ENCODE measurements around the gene SLC6A13.

Gene SLC6A13

DNA sequence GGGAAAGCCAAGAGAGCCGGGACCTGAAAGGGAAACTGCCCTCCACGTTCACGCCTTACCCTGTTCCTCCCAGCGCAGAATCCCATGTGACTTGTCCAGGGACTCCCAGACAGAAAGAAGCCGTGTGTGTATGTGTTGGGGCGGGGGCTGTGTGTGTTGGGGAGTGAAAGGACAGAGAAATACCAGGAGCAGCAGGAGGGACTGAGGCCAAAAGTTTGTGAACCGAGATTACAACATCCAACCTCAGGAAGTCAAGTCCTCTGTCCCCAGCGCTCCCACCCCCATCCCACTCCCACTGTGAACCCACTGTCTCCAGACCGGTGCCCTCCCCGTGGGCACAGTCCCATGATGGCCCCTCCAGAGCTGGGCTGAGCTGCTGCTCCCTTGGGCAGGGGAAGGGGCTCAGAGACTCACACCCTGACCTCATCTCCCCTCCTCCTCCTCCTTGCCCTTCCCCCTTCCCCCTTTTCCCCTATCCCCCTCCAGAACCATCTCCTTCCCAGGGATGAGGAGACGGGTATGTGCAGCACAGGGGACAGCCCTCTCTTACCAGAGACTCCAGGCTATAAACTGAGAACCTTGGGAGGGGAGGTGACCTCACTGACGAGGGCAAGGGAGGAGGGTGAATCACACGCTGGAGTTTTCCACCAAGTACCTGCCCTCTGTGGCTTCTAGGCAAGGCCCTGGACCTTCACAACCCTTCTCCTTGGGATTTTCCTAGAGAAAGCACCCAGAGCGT lies 48.5 kb downstream of the SLC6A13 start, which contains the start of gene SLC6A12:
TSS of gene SLC6A12 (minus strand) at position 155 of the 739 bp plus-strand sequence. CDS start 4,171 bp downstream, outside the sequence.
- no peak for DNase-seq (ENCODE audit: low read depth, low spot score)

DNA sequence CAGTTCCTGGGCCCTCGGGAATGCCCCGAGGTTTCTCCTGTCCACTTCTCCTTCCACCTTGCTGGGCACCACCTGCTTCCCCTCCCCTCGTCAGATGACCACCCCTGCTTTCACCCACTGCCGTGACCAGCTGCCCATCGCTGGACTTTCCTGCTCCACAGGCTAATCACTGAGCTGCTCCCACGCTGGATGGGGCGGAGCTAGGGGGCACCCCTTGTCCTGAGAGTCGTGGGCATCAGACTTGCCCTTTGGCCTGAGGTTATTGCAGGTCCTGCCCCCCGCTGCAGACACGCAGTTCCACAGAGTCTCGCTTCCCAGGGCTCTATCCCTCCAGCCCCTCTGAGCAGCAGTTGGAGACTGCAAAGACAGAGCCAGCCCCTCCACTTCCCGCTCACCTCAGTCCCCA lies 49.1 kb downstream of the SLC6A13 start:
- DNase-seq (ENCODE audit: low read depth, low spot score): no peak

DNA sequence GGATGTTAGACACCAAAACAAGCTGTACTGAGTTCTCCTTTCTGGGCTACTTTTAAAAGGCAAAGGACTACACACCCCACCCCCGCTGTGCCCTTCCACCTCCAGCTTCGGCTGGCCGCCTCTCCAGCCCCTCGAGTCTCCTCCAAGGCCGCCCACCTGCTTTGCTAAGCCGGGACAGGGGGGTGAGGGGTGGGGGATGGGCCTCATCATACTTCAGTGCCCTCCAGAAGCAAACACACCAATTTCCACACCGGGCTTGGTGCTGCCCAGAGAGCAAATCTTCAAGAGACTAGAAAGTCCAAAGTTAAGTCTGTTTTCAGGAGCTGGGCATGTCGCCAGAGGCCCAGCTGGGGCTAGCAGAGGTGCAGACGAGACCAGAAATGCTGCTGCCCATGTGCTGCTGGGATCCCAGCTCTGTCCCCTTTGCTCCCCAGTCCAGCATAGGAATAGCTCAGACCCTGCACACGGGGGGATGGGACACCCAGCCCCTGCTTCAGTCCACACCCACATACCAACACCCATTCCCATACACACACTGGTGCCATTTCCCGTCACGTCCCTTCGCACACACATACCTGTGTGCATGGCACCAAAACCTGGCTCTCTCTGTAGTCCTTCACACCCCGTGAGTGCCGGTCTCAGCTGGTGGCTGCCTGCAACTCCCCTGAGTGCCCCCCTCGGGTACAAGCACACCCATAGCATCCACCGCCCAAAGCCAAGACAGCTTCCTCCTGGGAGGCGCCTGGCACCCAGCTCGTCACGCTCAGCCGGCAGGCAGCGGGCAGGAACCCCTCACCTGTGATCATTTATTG lies 49.7 kb downstream of the SLC6A13 start:
- DNase-seq (ENCODE audit: low read depth, low spot score): no peak

DNA sequence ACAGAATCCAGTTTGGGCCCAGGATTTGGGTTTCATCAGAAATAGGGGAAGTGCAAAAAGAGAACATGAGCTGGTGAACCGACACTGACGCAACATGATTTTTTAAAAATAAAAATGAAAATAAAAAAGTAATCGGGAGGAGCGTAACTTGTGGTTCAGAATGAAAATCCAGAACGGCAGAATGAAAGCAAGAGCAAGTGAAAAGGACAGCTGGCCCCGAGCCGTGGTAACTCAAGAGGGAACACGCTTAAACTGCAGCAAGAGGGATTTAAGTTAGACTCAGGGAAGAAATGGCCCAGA lies 50.3 kb downstream of the SLC6A13 start:
- DNase-seq (ENCODE audit: low read depth, low spot score): no peak

DNA sequence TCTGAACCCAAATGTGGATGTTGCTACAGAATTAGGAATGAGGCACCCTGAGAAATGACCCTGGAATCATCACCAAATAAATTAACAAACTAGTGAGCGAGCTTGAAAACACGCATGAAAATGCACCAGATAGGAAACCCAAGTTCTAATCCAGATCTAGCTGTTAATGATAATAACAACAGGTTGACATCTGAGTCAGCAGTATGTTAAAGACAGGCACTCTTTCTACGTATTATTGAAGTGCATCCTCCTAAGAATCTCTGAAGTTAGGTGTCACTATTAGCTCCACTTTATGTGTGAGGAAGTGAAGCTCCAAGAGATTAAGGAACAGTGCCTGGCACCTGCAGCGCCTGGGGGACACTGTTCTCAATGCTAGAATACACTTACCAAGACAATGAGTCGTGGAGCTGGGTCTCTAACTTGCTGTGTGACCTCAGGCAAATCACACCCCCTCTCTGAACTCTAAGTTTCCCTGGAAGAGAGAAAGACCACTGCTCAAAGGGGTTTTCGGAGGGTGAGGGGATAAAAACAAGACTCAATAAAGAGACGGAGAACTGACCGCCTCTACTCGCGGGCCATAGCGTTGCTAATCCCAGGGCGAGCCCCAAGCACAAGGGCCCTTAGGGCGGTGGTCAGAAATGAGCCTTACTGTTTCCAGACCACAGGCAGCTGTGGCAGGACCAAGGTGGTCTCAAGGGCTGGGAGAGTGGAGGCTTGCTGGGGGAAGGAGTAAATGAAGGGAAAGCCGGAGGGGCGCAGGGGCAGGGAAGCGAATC lies 50.8 kb downstream of the SLC6A13 start:
- no peak for DNase-seq (ENCODE audit: low read depth, low spot score)

DNA sequence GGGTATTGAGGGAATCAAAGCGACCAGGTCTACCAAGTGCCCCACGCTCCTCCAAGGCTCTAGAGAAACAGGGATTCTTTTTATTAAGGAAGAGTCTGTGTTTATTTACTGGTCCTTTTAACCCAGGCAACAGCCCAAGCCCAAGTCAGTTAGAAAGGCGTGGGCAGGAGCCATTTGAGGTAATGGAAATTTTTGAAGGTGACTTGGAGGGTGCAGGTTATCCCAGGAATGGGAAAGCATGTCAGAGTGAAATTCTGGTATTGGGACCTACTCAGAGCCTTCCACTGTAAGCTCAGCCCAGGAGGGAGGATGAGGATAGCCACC lies 51.5 kb downstream of the SLC6A13 start:
- DNase-seq (ENCODE audit: low read depth, low spot score): no peak

DNA sequence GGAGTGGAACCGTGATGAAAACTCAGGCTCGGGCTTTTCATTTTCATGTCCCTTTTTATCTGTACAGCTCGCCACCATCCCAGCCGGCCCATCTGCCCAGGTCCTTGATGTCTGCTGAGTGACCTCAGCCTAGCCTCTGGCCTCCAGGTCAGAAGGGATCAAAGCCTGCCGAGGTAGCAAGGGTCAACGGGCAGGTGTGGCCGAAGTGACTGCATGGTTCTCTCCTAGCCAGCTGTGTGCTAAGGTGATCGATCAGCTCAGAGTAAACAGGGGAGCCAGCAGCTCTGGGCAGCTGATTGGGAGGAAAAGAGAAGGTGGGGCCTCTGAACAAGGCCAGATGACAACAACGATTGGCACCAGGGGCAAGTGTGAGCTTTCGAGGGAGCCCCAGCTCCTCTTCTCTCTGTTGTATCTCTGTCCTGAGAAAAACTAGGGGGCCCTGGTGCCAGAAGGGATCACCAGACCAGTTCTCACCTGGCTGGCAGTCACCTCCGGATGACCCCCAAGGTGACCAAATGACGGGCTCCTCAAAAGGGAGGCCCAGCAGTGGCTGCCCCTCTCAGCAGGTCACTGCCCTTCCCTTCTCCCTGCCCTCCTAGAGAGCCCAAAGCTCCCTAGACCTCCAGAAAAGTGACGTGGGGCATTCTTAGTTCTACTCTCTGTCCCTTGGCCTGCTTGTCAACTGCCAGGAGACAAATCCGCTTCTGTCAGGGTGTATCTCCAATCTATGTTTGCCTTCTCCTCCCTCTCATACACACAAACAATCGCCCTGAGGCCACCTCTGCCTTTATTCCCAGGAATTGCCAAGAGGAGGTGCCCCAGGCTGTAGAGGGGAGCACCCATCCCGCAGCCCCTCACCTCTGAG lies 52.1 kb downstream of the SLC6A13 start:
- no peak for DNase-seq (ENCODE audit: low read depth, low spot score)

DNA sequence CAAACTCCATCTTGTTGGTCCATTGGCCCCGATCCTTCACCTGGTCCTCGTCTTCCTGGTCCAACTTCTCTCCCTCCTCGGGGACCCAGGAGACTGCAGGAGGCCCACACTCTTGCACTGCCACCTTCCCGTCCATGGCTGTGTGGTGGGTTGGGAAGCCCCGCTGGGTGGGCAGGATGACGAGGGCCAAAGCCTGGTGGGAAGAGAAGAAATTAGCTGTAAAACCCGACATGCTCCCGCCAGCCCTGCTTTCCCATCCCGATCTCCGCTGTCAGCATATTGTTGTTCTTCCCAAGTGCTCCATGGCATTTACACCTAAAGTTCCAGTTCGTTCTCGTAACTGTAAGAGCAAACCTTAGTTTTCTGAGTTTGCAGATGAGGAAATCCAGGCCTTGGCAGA lies 52.8 kb downstream of the SLC6A13 start:
- no peak for DNase-seq (ENCODE audit: low read depth, low spot score)

DNA sequence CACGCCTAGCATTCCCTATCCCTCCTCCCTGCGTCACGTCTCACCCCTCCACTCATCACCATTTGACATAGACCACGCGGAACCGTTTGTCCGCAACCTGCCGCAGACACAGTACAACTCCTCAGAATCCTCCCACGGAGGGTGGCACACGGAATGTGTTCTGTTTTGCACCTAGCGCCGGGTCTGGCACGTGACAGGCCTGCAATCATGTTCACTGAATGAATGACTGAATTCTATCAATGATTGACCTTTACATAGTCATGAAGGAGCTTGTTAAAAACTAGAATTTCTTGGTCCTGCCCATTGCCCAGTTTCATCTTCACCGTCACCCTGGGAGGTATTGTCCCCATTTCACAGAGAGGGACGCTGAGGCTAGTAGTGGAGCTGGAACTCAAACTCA lies 53.4 kb downstream of the SLC6A13 start:
- DNase-seq (ENCODE audit: low read depth, low spot score): no peak

DNA sequence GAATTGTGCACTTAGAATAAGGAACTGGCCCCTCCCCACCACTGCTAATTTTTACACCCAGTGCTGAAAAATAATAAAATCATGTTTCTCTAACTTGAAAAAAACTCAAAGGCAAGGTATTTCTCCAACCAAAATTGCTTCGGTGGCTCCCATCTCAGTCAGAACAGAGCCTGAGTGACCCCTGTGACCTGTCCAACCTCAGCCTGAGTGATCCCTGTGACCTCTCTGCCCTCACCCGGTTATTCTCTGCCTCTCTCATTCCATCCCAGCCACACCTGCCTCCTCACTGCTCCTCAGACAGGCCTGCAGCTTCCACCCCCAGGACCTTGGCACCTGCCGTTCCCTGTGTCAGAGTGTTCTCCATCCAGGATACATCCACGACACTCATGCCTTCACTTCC lies 53.8 kb downstream of the SLC6A13 start:
- DNase-seq (ENCODE audit: low read depth, low spot score): no peak

DNA sequence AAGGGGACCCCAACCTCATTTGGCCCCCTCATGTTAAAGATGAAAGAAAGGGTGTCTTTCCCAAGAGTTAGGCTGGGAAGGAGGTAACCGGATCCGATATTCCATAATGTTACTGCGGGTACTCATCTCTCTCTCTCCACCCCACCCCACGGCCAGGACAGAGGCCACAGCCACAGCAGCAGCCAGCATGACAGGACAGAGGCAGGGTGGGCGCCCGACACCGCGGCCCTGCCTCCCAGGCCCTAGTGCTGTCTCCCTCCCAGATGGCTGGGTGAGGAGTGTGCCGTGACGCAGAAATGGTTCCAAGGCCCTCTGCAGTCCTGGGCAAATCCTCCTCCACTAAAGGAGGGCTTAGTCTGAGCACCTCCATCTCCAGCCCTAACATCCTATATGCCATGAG lies 54.8 kb downstream of the SLC6A13 start:
- no peak for DNase-seq (ENCODE audit: low read depth, low spot score)

DNA sequence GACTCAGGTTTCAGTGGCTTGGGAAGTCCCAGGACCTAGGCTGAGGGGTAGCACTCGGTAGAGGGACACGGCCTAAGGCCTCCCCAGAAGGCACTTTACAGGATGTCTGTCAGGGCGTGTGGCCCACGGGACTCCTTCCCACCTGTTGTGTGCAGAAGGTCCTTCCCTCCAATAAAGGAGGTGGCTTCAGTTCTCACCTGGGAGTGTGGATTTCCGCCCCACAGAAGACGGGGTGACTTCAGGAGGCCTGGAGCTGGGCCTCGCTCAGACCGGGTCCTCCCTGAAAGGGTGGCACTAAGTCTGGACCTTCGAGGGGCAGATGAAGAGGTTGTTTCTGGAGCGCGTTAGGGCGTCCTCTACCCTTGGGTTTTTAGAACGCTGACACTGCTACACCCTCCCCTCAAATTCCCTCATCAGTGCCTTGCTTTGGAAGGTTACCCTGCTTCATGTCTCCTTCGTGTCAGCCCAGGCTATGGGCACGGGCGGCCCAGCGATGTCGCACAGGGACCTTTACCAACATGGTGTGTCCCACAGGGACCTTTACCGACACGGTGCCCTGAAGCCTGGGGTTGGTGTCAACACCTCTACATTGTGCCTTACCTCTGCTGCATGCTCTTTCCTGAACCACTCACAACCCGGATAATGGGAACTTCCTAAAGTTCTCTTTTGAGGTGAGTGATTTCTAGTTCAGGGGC lies 55.7 kb downstream of the SLC6A13 start:
- DNase-seq (ENCODE audit: low read depth, low spot score): no peak

DNA sequence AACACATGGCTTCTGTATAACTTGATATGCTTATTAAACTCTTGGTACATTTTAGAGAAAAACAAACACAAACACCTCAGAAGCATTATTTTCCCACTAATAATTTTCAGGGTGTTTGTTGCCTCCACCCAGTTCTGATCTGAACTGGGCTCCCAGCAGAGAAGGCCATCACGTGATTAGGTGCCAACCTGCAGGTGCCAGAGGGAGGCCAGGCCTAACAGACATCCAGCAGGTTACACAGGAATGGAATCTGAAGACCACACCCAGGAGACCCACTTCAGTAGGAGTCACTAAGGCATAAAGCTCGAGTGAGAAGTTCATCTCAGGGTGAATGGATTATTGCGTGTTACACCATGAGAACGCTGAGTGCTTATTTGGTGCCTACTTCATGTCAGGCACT lies 57.6 kb downstream of the SLC6A13 start:
- no peak for DNase-seq (ENCODE audit: low read depth, low spot score)

DNA sequence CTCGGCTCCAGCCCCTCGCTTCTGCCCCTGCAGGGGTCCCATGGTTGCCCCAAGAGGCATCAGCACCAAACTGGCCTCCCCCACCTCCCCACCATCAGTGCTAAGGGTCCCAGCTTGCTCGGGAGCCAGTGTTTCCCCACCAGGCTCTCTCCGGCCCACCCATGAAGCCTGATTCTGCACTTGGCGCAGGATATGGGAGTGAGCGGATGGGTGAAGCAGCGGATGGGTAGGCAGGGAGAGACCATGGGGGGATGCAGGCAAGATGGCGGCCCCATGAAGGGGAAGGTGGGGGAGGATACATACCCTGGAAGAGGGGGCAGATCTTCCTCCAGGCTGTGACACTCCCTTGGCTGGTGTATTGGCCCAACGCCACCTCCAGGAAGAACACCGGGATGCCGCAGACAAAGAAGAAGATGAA lies 58.4 kb downstream of the SLC6A13 start:
- DNase-seq (ENCODE audit: low read depth, low spot score): no peak

DNA sequence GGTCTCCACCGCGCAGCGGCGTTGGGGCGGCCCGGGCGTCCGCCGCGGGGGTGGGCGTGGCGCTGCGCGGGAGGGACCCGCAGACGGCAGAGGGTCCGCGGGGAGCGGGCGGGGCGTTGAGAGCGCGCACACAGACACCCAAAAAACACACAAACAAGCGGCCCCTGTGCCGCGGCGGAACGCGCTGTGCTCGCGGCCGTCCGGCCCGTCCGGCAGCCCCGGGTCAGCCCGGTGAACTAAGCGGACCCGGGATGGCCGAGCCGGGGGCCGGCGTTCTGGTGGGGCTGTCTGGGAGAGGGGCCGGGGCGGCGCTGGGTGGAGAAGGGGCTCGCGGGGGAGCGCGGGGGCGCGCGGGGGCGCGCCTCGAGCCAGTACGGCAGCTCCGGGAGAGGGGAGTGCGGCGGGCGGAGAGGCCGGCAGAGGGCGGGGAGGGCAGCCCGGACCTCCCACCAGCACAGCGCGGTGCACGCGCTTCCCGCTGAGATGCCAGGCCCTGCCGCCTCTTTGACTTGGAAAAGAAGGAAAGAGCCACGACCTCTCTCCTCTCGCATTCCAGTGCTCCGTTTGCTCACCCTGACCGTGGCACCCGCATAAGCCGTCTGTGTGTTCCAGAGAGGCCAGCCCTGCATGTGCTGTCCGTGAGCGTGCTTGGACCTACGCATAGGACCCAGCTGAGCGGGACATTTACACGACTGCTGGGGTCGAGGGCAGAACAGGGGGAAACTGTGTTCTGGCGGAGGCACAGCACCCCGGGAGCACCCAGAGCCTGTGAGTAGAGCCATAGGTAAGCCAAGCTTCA lies 59.0 kb downstream of the SLC6A13 start:
- no peak for DNase-seq (ENCODE audit: low read depth, low spot score)

DNA sequence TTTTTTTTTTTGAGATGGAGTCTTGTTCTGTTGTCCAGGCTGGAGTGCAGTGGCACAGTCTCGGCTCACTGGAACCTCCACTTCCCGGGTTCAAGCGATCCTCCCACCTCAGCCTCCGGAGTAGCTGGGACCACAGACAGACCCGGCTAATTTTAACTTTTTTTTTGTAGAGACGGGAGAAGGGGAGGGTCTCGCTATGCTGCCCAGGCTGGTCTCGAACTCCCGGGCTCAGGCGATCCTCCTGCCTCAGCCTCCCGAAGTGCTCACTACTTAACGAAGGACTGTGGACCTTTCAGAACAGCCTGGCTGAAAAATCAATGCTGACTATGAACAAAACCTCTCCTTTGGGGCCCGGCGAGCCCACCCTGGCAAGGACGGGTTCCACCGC lies 59.6 kb downstream of the SLC6A13 start:
- DNase-seq (ENCODE audit: low read depth, low spot score): no peak

DNA sequence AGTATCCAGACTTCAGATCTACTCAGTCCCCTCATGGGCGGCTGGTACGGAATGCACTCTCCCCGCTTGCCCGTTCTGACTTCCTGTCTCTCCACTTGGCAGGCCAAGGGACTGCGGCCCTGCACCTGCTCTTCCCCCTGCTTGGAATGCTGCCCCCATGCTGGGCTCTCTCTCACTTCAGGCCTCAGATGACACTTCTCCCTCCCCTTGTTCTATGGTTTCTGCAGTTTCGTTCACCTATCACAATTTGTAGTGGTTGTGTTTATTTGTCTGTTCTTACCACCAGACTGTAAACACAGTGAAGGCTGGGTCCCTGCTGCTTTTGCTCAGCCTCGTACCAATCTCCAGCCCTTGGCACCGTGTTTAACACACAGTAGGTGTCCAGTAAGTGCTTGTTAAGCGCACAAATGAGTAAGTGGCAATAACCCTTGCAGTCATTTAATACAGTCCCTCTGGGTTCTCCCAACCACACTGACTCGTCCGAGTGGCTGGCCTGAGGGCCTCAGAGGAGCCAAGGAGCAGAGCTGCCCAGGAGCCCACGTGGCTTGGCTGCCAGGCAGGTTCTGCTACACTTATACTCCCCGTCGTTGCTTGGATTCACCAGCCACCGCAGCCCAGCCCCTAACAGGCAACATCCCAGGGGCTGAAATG lies 60.4 kb downstream of the SLC6A13 start:
- no peak for DNase-seq (ENCODE audit: low read depth, low spot score)

DNA sequence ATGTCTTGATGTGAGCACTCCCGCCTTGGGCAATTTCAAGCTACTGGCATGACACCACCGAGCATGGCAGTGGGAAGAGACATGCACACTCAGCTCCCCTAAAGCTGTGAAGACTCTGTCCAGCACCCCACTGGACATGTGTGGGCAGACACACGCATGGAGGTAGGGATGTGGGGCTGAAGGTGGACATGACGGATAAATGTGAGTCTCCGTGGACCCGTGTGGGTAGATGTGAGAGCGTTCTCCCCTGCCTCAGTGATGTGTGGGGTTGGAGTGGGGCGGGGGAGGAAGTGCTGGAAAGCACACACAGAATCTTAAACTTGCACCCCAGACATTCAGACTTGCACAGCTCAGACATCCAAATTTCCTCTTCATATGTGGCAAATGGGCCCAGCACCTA lies 61.3 kb downstream of the SLC6A13 start:
- no peak for DNase-seq (ENCODE audit: low read depth, low spot score)

DNA sequence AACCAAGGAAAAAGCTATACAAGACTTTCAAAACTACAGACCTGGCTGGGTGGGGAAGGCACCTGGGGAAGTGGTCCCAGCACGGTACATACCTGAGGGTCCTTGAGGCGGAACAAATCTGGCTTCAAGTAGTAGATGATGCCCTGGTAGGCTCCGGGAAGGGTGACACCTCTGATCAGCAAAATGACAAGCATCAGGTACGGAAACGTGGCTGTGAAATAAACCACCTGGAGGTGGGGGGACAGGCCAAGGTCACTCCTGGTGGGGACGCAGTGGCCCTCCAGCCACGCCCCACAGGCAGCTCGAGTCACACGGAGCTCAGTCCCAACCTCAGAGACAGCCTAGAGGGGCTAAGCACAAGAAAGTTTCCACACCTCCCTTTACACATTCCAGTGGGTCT lies 63.9 kb downstream of the SLC6A13 start:
- no peak for DNase-seq (ENCODE audit: low read depth, low spot score)

Measured in activated CD4-positive, CD25-positive, alpha-beta regulatory T cell treated with anti-CD3 and anti-CD28 coated beads, Interleukin-2, amount 50 U/mL, for 16 hours (primary cell).